ENCODE data around the gene GALNT10. TPM values are rescaled to one million over a fixed set of nuclear protein-coding genes. Genes with fewer than 3 reads are reported as not detected.

Gene GALNT10
- polyA plus RNA-seq, 1 of the 3 experiments (the other 2 are of a cell fraction): 56.3 TPM

- no peak overlapping the region for H3K4me3 ChIP-seq (ENCODE audit: low read depth in 2 of 2, low read length in 1 of 2)
- H3K9me2 ChIP-seq: no peaks in the 10 kb centered on the region
- no peak overlapping the region for H2AFZ ChIP-seq (ENCODE audit: low read depth)
- POLR2A ChIA-PET: no interaction called here
- DNase-seq: no peak
- H3F3A ChIP-seq (replicated peaks; ENCODE audit: insufficient read depth): peaks cover 4% of the 10 kb centered on the region
- peaks cover 0 to 10% of the 10 kb centered on the region in 2 experiments; a peak in 2 of 4 replicates for H3K4me1 ChIP-seq (ENCODE audit: control insufficient read depth in 1 of 2, insufficient read depth in 2 of 2, low read depth in 1 of 2, low read length in 1 of 2)
- no peak for TF ChIP-seq JUND (IDR thresholded peaks at IDR 0.05)
- TF ChIP-seq CHD2 (IDR thresholded peaks at IDR 0.05; ENCODE audit: low read length, partially characterized antibody): no peak
- TF ChIP-seq, protein P1, sequence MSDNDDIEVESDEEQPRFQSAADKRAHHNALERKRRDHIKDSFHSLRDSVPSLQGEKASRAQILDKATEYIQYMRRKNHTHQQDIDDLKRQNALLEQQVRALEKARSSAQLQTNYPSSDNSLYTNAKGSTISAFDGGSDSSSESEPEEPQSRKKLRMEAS (IDR thresholded peaks at IDR 0.05; ENCODE audit: low read depth): no peak
- TF ChIP-seq, protein P2, sequence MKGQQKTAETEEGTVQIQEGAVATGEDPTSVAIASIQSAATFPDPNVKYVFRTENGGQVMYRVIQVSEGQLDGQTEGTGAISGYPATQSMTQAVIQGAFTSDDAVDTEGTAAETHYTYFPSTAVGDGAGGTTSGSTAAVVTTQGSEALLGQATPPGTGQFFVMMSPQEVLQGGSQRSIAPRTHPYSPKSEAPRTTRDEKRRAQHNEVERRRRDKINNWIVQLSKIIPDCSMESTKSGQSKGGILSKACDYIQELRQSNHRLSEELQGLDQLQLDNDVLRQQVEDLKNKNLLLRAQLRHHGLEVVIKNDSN (IDR thresholded peaks at IDR 0.05; ENCODE audit: borderline replicate concordance, low read depth): no peak
- TF ChIP-seq EP300 (IDR thresholded peaks at IDR 0.05; ENCODE audit: borderline replicate concordance in 1 of 2, low read depth in 1 of 2, low read length in 1 of 2): no peak
- TF ChIP-seq, protein P3, sequence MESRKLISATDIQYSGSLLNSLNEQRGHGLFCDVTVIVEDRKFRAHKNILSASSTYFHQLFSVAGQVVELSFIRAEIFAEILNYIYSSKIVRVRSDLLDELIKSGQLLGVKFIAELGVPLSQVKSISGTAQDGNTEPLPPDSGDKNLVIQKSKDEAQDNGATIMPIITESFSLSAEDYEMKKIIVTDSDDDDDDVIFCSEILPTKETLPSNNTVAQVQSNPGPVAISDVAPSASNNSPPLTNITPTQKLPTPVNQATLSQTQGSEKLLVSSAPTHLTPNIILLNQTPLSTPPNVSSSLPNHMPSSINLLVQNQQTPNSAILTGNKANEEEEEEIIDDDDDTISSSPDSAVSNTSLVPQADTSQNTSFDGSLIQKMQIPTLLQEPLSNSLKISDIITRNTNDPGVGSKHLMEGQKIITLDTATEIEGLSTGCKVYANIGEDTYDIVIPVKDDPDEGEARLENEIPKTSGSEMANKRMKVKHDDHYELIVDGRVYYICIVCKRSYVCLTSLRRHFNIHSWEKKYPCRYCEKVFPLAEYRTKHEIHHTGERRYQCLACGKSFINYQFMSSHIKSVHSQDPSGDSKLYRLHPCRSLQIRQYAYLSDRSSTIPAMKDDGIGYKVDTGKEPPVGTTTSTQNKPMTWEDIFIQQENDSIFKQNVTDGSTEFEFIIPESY (IDR thresholded peaks at IDR 0.05; ENCODE audit: borderline replicate concordance, low read depth): no peak
- TF ChIP-seq RFX5 (IDR thresholded peaks at IDR 0.05; ENCODE audit: low read length): no peak
- peaks cover 36% of the 10 kb centered on the region for H3K79me2 ChIP-seq (ENCODE audit: insufficient read depth)
- H3K9ac ChIP-seq: no peak overlapping the region
- H3K9me3 ChIP-seq: no peaks in the 10 kb centered on the region
- WGBS (ENCODE audit: low lambda C conversion rate): 96% methylated on average over 1 of the region's 1 CpG
- no peak overlapping the region for H3K27ac ChIP-seq (ENCODE audit: low read depth in 2 of 2, low read length in 1 of 2)
- peaks cover 23 to 36% of the 10 kb centered on the region in 2 experiments for H3K36me3 ChIP-seq (replicated peaks in 1 of 2; ENCODE audit: control insufficient read depth in 1 of 2, insufficient read depth in 2 of 2, low read length in 1 of 2)
- CTCF ChIA-PET: interaction anchor here (0.9 to 2.5 kb wide), 2 partner anchors 21 to 32 kb away, joined by 4 to 7 read pairs; no protein-coding TSS in a partner anchor
- H4K20me1 ChIP-seq (ENCODE audit: insufficient read depth): peaks cover 9% of the 10 kb centered on the region
- no peak overlapping the region for H3K4me2 ChIP-seq
- H3K27me3 ChIP-seq (ENCODE audit: insufficient read depth): no peaks in the 10 kb centered on the region
Observed at GRCh38 chr5:154442801-154443200, 252.3 kb downstream of the GALNT10 start.

DNA sequence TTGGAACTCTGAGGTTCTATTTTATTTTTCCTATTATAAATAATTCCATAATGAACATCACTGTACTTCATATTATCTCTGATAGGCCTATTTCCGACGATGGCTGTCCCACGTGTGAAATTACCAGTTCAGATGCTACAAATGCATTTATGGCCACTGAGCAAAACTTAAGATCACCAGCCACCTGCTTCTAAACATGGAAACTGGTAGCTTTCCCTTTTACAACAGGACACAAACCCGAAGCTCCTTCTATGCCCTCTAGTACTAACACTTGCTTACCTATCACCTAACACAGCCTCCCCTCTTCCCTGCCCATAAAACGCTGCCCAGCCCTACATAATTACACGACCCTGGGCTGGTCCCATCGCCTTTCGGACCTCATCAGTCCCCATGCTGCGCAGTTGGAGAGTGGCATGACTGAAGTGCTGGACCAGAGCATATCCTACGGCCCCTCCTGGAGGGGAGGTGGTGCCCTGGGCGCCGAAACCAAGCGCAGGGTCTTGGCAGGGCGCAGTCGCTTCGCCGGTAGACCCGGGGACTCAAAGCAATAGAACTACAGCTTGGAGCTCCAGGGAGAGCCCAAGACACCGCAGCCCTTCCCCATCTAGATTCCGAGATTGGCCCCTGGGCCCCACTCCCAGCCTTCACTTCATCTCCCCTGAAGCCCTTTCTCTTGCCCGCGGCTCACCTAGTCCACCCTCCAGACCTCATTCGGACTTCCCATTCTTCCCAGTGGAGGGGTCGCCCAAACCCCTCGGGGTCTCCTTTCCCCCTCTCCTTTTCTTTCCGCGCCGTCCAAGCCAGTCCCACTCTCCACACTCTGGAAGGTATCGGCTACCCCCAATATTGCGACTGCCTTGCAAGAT lies 254.3 kb downstream of the GALNT10 start:
- H3K27me3 ChIP-seq (ENCODE audit: insufficient read depth): no peaks in the 10 kb centered on the region
- DNase-seq: peak; percentile 57
- TF ChIP-seq GABPA (IDR thresholded peaks at IDR 0.05; ENCODE audit: low read depth): no peak
- TF ChIP-seq REST (IDR thresholded peaks at IDR 0.05; ENCODE audit: low read depth, low read length): peak; percentile 57
- H3F3A ChIP-seq (replicated peaks; ENCODE audit: insufficient read depth): peaks cover 4% of the 10 kb centered on the region
- H3K79me2 ChIP-seq (ENCODE audit: insufficient read depth): peaks cover 55% of the 10 kb centered on the region
- H3K36me3 ChIP-seq (replicated peaks in 1 of 2; ENCODE audit: control insufficient read depth in 1 of 2, insufficient read depth in 2 of 2, low read length in 1 of 2): peaks cover 7 to 23% of the 10 kb centered on the region in 2 experiments
- ChIA-PET CTCF (interaction anchor here (0.6 to 1.0 kb wide), 2 partner anchors 195 to 373 kb away, joined by 3 to 4 read pairs; no protein-coding TSS in a partner anchor), POLR2A (no interaction called here)
- H3K4me1 ChIP-seq (ENCODE audit: control insufficient read depth in 1 of 2, insufficient read depth in 2 of 2, low read depth in 1 of 2, low read length in 1 of 2): peaks cover 0 to 15% of the 10 kb centered on the region in 2 experiments; a peak in 3 of 4 replicates
- H2AFZ ChIP-seq (ENCODE audit: low read depth): peak overlapping the region; percentile 95
- peak overlapping the region; percentile 74 for H3K9ac ChIP-seq
- H3K9me3 ChIP-seq: no peaks in the 10 kb centered on the region
- H3K9me2 ChIP-seq: no peaks in the 10 kb centered on the region
- H4K20me1 ChIP-seq (ENCODE audit: insufficient read depth): peaks cover 29% of the 10 kb centered on the region
- H3K4me2 ChIP-seq: peak overlapping the region; percentile 96
- H3K27ac ChIP-seq (ENCODE audit: low read depth in 2 of 2, low read length in 1 of 2): peak overlapping the region; percentile 68 to 80
- WGBS (ENCODE audit: low lambda C conversion rate): 9% methylated on average over 20 of the region's 30 CpGs
- peak overlapping the region; percentile 96 for H3K4me3 ChIP-seq (ENCODE audit: low read depth in 2 of 2, low read length in 1 of 2)
